Thyroid gland (tissue), 4 donors: ENCODE results near the gene MMUT.

Experiments used
- POLR2A ChIP-seq, 2 donors: fragments of 450-650 bp; IDR thresholded peaks; one replicate each; pipeline ENCODE4 v1.6.1; 2017; ENCODE audit warnings: antibody characterized with exemption in 2 of 2, mild to moderate bottlenecking in 2 of 2, moderate library complexity in 1 of 2
- TF ChIP-seq, protein P1 (sequence below), 6 experiments: fragments of 200-600 bp in 3 of 6; fragments of 450-650 bp in 3 of 6; sonication (generic) in 3 of 6; IDR thresholded peaks; one replicate each; pipeline ENCODE4 v1.5.1; 2016 to 2019; ENCODE audit warnings: antibody characterized with exemption in 6 of 6, mild to moderate bottlenecking in 2 of 6, inconsistent platforms in 1 of 6, moderate library complexity in 1 of 6

DNA sequence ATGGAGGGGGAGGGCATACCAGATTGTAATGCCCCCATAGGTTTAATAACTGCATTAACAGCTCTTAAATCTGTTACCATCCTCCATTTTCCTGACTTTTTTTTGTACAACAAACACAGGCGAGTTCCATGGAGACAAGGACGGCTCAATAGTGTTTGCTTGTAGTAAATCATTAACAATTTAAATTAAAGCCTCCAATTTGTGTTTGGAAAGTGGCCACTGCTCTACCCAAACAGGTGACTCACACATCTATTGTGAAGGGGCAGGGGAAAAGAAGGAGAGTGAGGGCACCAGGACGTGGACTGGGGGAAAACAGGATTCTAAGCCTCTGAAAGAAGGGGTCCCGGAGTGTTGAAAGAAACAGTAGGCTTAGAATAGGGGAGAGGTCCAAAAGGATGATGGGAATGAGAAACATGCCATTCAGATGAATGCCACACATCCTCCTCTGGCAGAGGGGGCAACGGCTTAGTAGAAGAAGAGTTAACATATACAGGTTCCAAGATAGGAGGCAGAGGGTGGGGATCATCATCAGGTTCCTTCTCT is 43.6 kb upstream of the MMUT start:
- TF ChIP-seq, protein P1, sequence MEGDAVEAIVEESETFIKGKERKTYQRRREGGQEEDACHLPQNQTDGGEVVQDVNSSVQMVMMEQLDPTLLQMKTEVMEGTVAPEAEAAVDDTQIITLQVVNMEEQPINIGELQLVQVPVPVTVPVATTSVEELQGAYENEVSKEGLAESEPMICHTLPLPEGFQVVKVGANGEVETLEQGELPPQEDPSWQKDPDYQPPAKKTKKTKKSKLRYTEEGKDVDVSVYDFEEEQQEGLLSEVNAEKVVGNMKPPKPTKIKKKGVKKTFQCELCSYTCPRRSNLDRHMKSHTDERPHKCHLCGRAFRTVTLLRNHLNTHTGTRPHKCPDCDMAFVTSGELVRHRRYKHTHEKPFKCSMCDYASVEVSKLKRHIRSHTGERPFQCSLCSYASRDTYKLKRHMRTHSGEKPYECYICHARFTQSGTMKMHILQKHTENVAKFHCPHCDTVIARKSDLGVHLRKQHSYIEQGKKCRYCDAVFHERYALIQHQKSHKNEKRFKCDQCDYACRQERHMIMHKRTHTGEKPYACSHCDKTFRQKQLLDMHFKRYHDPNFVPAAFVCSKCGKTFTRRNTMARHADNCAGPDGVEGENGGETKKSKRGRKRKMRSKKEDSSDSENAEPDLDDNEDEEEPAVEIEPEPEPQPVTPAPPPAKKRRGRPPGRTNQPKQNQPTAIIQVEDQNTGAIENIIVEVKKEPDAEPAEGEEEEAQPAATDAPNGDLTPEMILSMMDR (IDR thresholded peaks at IDR 0.05), result no peak
- no peak for TF ChIP-seq POLR2A (IDR thresholded peaks at IDR 0.05)
